ENCODE data around the gene ANO9.

- TF ChIP-seq EZH2 (IDR thresholded peaks at IDR 0.05) (no peak), POLR2AphosphoS5 (IDR thresholded peaks at IDR 0.05; ENCODE audit: borderline replicate concordance, low read depth, low read length) (no peak)
These were observed 16.5 kb downstream of the ANO9 start for GRCh38 chr11:425301-425700.

Measured in SK-N-MC (cell line).